T1000 (cell line): ENCODE results near the gene SCRN1.
"Not testable (repeated sequence)": the region's sequence is repeated elsewhere in the genome, so short reads cannot be mapped to it uniquely, and the experiment has no call there.

Source experiments
- DNase-seq: peaks from one replicate; lab custom pipeline; 2025; ENCODE audit warnings: mixed read lengths; lab: John Stamatoyannopoulos, UW

The SCRN1 gene

GRCh38 chr7:29968683-29969395 is 20.8 kb downstream of the SCRN1 start:
- peak; percentile 8 for DNase-seq

GRCh38 chr7:29965030-29965429 is 24.6 kb downstream of the SCRN1 start:
- DNase-seq: no peak

- DNase-seq: no peak
Observed at GRCh38 chr7:29962035-29962434, 27.6 kb downstream of the SCRN1 start.

GRCh38 chr7:29961611-29962010 is 28.0 kb downstream of the SCRN1 start:
- DNase-seq: not testable (repeated sequence)

GRCh38 chr7:29958667-29959358 is 30.8 kb downstream of the SCRN1 start:
- DNase-seq: no peak

GRCh38 chr7:29957521-29958310 is 31.9 kb downstream of the SCRN1 start:
- DNase-seq: no peak

GRCh38 chr7:29956487-29956836 is 33.1 kb downstream of the SCRN1 start:
- DNase-seq: no peak

GRCh38 chr7:29955799-29956486 is 33.7 kb downstream of the SCRN1 start:
- DNase-seq: no peak

GRCh38 chr7:29955075-29955792 is 34.4 kb downstream of the SCRN1 start:
- DNase-seq: no peak

- no peak for DNase-seq
Observed at GRCh38 chr7:29953726-29954347, 35.8 kb downstream of the SCRN1 start.

GRCh38 chr7:29951206-29951605 is 38.4 kb downstream of the SCRN1 start:
- no peak for DNase-seq

- no peak for DNase-seq
Observed at GRCh38 chr7:29950480-29950879, 39.1 kb downstream of the SCRN1 start.

GRCh38 chr7:29948587-29948986 is 41.0 kb downstream of the SCRN1 start:
- no peak for DNase-seq

GRCh38 chr7:29946428-29947186 is 43.0 kb downstream of the SCRN1 start:
- DNase-seq: no peak

GRCh38 chr7:29945259-29945809 is 44.3 kb downstream of the SCRN1 start:
- no peak for DNase-seq

GRCh38 chr7:29940199-29940598 is 49.4 kb downstream of the SCRN1 start:
- DNase-seq: no peak

GRCh38 chr7:29937132-29937531 is 52.5 kb downstream of the SCRN1 start:
- no peak for DNase-seq

- DNase-seq: no peak
Observed at GRCh38 chr7:29935111-29935510, 54.5 kb downstream of the SCRN1 start.

- DNase-seq: no peak
Observed at GRCh38 chr7:29929018-29929807, 60.4 kb downstream of the SCRN1 start.
